SK-N-SH (cell line): Measurements from ENCODE around the gene TRAK1. TPM values are rescaled to one million over a fixed set of nuclear protein-coding genes. Genes with fewer than 3 reads are reported as not detected.

ENCODE experiments used
- CTCF ChIA-PET: fragments of 300-600, 350-600 bp; formaldehyde crosslinking; extraction: SDS; loops from one replicate; lab custom pipeline; 2021; lab: Yijun Ruan, JAX
- POLR2A ChIA-PET: fragments of 350-600 bp; sonication (Branson Sonifier 250); formaldehyde crosslinking; extraction: SDS; loops from one replicate; lab custom pipeline; 2020; ENCODE audit warnings: antibody characterized with exemption, inconsistent platforms; lab: Yijun Ruan, JAX
- DNase-seq: peaks from one replicate; pipeline ENCODE4 v3.0.0; 2012
- H2AFZ ChIP-seq: fragments of 200-600 bp; sonication (generic); 2 replicates; pipeline ENCODE4 v1.8.1; 2016; ENCODE audit warnings: antibody characterized with exemption, mild to moderate bottlenecking, low read depth
- H3F3A ChIP-seq: fragments of 200-600 bp; sonication (generic); replicated peaks from 2 replicates; pipeline ENCODE3; 2016; ENCODE audit warnings: antibody characterized with exemption, mild to moderate bottlenecking; ENCODE audit not compliant: insufficient read depth
- H3K27ac ChIP-seq, 2 experiments: fragments of 200-500 bp in 1 of 2; fragments of 200-600 bp in 1 of 2; sonication (Bioruptor generic) in 1 of 2; sonication (generic), shearing (Covaris generic) in 1 of 2; 2 replicates each; pipeline versions ENCODE4 v1.5.1 to v1.6.1; 2014 to 2016; ENCODE audit warnings: low read depth in 2 of 2, inconsistent platforms in 1 of 2, low read length in 1 of 2, mild to moderate bottlenecking in 1 of 2, mixed read lengths in 1 of 2
- H3K27me3 ChIP-seq: fragments of 200-600 bp; sonication (generic), shearing (Covaris generic); 2 replicates; pipeline ENCODE4 v1.6.1; 2016; ENCODE audit warnings: mixed run types; ENCODE audit not compliant: insufficient read depth
- H3K36me3 ChIP-seq, 2 experiments: fragments of 200-500 bp in 1 of 2; fragments of 200-600 bp in 1 of 2; sonication (Bioruptor generic) in 1 of 2; sonication (generic) in 1 of 2; replicated peaks in 1 of 2; 2 replicates each; pipeline versions ENCODE3 to v1.5.1; 2014 to 2016; ENCODE audit warnings: low read length in 1 of 2, mild to moderate bottlenecking in 1 of 2; ENCODE audit not compliant: insufficient read depth in 2 of 2, control insufficient read depth in 1 of 2
- H3K4me1 ChIP-seq, 2 experiments: fragments of 200-500 bp in 1 of 2; fragments of 200-600 bp in 1 of 2; sonication (Bioruptor generic) in 1 of 2; sonication (generic), shearing (Covaris generic) in 1 of 2; 2 replicates each; pipeline versions ENCODE4 v1.5.1 to v1.6.1; 2014 to 2016; ENCODE audit warnings: low read depth in 1 of 2, low read length in 1 of 2, mixed run types in 1 of 2; ENCODE audit not compliant: insufficient read depth in 2 of 2, control insufficient read depth in 1 of 2
- H3K4me2 ChIP-seq: fragments of 200-600 bp; sonication (generic), shearing (Covaris generic); 2 replicates; pipeline ENCODE4 v1.6.1; 2017; ENCODE audit warnings: mixed run types
- H3K4me3 ChIP-seq, 2 experiments: fragments of 200-500 bp in 1 of 2; fragments of 200-600 bp in 1 of 2; sonication (Bioruptor generic) in 1 of 2; sonication (generic), shearing (Covaris generic) in 1 of 2; 2 replicates each; pipeline versions ENCODE4 v1.5.1 to v1.8.1; 2014 to 2016; ENCODE audit warnings: low read depth in 2 of 2, inconsistent platforms in 1 of 2, low read length in 1 of 2, mild to moderate bottlenecking in 1 of 2, mixed read lengths in 1 of 2, moderate library complexity in 1 of 2
- H3K79me2 ChIP-seq: fragments of 200-600 bp; sonication (generic); 2 replicates; pipeline ENCODE4 v1.8.1; 2017; ENCODE audit warnings: mild to moderate bottlenecking; ENCODE audit not compliant: insufficient read depth
- H3K9ac ChIP-seq: fragments of 200-600 bp; sonication (generic); 2 replicates; pipeline ENCODE4 v1.6.1; 2017; ENCODE audit warnings: mixed run types
- H3K9me2 ChIP-seq: fragments of 200-600 bp; sonication (generic); 2 replicates; pipeline ENCODE4 v1.6.1; 2017; ENCODE audit warnings: mixed run types
- H3K9me3 ChIP-seq: fragments of 200-600 bp; sonication (generic); 2 replicates; pipeline ENCODE4 v1.6.1; 2017; ENCODE audit warnings: mixed run types, mild to moderate bottlenecking, moderate library complexity
- H4K20me1 ChIP-seq: fragments of 200-600 bp; sonication (generic); 2 replicates; pipeline ENCODE4 v1.6.1; 2017; ENCODE audit warnings: mild to moderate bottlenecking, mixed run types; ENCODE audit not compliant: insufficient read depth
- CHD2 ChIP-seq: fragments of 150-350 bp; IDR thresholded peaks from 2 replicates; pipeline ENCODE4 v1.6.1; 2018; ENCODE audit warnings: low read length; ENCODE audit not compliant: partially characterized antibody
- ELF1 ChIP-seq: IDR thresholded peaks from 2 replicates; pipeline ENCODE4 v1.4.0; 2012
- EZH2phosphoT487 ChIP-seq: fragments of 200-600 bp; sonication (generic); IDR thresholded peaks from 2 replicates; pipeline ENCODE4 v1.6.1; 2017; ENCODE audit warnings: low read depth, mixed run types, mild to moderate bottlenecking, antibody characterized with exemption, moderate library complexity, borderline replicate concordance
- FOXJ3 ChIP-seq: sonication (generic); formaldehyde crosslinking; IDR thresholded peaks from 2 replicates; pipeline ENCODE4 v1.5.1; 2020; ENCODE audit warnings: mild to moderate bottlenecking, missing genetic modification reagents
- FOXM1 ChIP-seq: IDR thresholded peaks from 2 replicates; pipeline ENCODE4 v1.4.0; 2012; ENCODE audit warnings: low read depth, mild to moderate bottlenecking
- GABPA ChIP-seq: IDR thresholded peaks from 2 replicates; pipeline ENCODE4 v1.4.0; 2012; ENCODE audit warnings: low read depth, mild to moderate bottlenecking
- MXI1 ChIP-seq: IDR thresholded peaks from 2 replicates; pipeline ENCODE4 v1.6.1; 2012; ENCODE audit warnings: mild to moderate bottlenecking, low read depth, low read length, improper control_type of control experiment
- NFIC ChIP-seq: IDR thresholded peaks from 2 replicates; pipeline ENCODE4 v1.4.0; 2012; ENCODE audit warnings: borderline replicate concordance
- RCOR1 ChIP-seq: fragments of 150-350 bp; IDR thresholded peaks from 2 replicates; pipeline ENCODE4 v1.6.1; 2017; ENCODE audit warnings: antibody characterized with exemption, low read length
- RXRA ChIP-seq: IDR thresholded peaks from 2 replicates; pipeline ENCODE4 v1.4.0; 2012; ENCODE audit warnings: low read depth, mild to moderate bottlenecking, borderline replicate concordance
- SIN3A ChIP-seq: IDR thresholded peaks from 2 replicates; pipeline ENCODE4 v1.6.1; 2012; ENCODE audit warnings: low read depth, mild to moderate bottlenecking, low read length, moderate library complexity, borderline replicate concordance
- TEAD4 ChIP-seq: IDR thresholded peaks from 2 replicates; pipeline ENCODE4 v1.4.0; 2012; ENCODE audit warnings: mild to moderate bottlenecking, borderline replicate concordance; ENCODE audit not compliant: insufficient read depth
- YY1 ChIP-seq: IDR thresholded peaks from 2 replicates; pipeline ENCODE4 v1.4.0; 2012; ENCODE audit warnings: low read depth, mild to moderate bottlenecking
- WGBS: methylation state at CpG from one replicate; pipeline ENCODE4 v1.1.6; 2017; ENCODE audit warnings: low lambda C conversion rate; 5-methylcytosine and 5-hydroxymethylcytosine counted together
- polyA plus RNA-seq, 3 experiments: library from polyadenylated mRNA; depleted of rRNA; stranded (reverse); fragments of >200 nt; gene quantifications; 2 replicates each; pipeline ENCODE4 v1.2.3, GENCODE V29; 2012
- TF ChIP-seq, protein P1 (sequence below): IDR thresholded peaks from 2 replicates; pipeline ENCODE4 v1.4.0; 2012; ENCODE audit warnings: low read depth, borderline replicate concordance
- TF ChIP-seq, protein P2 (sequence below): IDR thresholded peaks from 2 replicates; pipeline ENCODE4 v1.4.0; 2012; ENCODE audit warnings: low read depth, borderline replicate concordance
- TF ChIP-seq, protein P3 (sequence below): fragments of 150-350 bp; IDR thresholded peaks from 2 replicates; pipeline ENCODE4 v1.6.1; 2016; ENCODE audit warnings: mild to moderate bottlenecking, low read depth, low read length

TRAK1 gene
- polyA plus RNA-seq, 1 of the 3 experiments (the other 2 are of a cell fraction): 12.5 TPM

DNA sequence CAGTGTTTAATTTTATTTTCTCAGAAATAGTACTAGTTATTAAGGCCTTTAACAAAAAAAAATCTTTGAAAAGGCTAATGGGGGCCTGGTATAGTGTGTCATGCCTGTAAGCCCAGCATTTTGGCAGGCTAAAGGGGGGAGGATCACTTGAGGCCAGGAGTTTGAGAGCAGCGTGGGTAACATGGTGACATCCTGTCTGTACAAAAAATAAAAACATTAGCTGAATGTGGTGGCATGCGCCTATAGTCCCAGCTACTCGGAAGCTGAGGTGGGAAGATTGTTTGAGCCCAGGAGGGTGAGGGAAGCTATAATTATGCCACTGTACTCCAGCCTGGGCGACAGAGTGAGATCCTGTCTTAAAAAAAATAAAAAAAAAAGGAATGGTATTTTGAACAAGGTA lies 61.9 kb downstream of the TRAK1 start (continued):
- TF ChIP-seq, protein P1, sequence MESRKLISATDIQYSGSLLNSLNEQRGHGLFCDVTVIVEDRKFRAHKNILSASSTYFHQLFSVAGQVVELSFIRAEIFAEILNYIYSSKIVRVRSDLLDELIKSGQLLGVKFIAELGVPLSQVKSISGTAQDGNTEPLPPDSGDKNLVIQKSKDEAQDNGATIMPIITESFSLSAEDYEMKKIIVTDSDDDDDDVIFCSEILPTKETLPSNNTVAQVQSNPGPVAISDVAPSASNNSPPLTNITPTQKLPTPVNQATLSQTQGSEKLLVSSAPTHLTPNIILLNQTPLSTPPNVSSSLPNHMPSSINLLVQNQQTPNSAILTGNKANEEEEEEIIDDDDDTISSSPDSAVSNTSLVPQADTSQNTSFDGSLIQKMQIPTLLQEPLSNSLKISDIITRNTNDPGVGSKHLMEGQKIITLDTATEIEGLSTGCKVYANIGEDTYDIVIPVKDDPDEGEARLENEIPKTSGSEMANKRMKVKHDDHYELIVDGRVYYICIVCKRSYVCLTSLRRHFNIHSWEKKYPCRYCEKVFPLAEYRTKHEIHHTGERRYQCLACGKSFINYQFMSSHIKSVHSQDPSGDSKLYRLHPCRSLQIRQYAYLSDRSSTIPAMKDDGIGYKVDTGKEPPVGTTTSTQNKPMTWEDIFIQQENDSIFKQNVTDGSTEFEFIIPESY: no peak

DNA sequence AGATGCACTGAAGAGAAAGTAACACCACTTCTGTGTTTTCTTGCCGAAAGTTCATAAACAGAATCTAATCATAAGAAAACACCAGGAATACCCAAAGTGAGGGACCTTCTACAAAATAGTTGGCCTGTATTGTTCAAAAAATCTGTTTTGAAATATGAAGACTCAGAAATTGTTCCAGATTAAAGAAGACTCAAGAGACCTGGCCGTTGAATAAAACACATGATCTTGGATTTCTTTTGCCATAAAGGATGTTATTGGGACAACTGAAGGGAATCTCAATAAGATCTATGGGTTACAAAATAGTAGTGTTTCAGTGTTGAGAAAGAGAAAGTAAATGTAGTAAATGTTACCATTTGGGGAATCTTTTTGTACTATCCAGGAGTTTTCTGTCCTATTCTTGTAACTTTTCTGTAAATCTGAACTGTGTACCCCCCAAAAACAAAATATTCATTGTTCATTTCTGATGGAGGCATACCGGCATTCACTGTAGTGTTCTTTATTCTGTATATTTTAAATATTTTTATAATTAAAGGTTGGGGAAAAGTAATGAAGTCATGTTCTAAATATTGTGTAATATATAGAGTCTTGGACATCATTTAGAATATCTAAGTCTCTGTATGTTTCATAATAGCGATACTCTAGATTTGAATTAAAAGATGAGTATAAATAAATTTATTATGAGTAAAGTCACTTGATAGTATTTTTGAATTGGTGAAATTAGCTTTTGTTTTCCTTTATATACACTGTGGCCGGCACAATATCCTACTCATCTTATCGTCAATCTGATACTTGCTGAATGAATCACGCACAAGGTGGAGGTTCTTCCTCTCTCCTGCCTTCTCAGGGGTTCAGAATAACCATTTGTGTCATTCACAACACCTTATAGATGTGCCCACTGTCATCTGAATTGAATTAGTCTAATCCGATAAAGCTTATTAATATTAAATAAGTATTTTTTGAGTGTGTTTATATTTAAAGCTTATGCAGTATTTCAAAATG lies 66.7 kb downstream of the TRAK1 start:
- Histone ChIP-seq H3K9me3 (no peaks in the 10 kb centered on the region), H3K9ac (no peak overlapping the region), H3K4me2 (no peak overlapping the region), H3K4me3 (no peak overlapping the region), H3K27ac (no peak overlapping the region), H4K20me1 (no peaks in the 10 kb centered on the region), H3K9me2 (no peaks in the 10 kb centered on the region), H3K27me3 (no peaks in the 10 kb centered on the region), H3K36me3 (no peaks in the 10 kb centered on the region), H3K4me1 (peaks cover 3 to 30% of the 10 kb centered on the region in 2 experiments; a peak in 3 of 4 replicates), H3K79me2 (no peaks in the 10 kb centered on the region; the same call in 1 of the 2 replicates), H2AFZ (no peak overlapping the region), H3F3A (peaks cover 7% of the 10 kb centered on the region)
- WGBS: 75% methylated on average over 8 of the region's 8 CpGs
- TF ChIP-seq EZH2phosphoT487 (no peak), RXRA (no peak), FOXM1 (no peak), SIN3A (no peak), GABPA (no peak), FOXJ3 (CRISPR knock-in tag) (no peak), RCOR1 (no peak), NFIC (no peak), TEAD4 (no peak), YY1 (no peak), ELF1 (no peak), MXI1 (no peak), CHD2 (no peak)
- TF ChIP-seq, protein P2, sequence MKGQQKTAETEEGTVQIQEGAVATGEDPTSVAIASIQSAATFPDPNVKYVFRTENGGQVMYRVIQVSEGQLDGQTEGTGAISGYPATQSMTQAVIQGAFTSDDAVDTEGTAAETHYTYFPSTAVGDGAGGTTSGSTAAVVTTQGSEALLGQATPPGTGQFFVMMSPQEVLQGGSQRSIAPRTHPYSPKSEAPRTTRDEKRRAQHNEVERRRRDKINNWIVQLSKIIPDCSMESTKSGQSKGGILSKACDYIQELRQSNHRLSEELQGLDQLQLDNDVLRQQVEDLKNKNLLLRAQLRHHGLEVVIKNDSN: no peak
- TF ChIP-seq, protein P3, sequence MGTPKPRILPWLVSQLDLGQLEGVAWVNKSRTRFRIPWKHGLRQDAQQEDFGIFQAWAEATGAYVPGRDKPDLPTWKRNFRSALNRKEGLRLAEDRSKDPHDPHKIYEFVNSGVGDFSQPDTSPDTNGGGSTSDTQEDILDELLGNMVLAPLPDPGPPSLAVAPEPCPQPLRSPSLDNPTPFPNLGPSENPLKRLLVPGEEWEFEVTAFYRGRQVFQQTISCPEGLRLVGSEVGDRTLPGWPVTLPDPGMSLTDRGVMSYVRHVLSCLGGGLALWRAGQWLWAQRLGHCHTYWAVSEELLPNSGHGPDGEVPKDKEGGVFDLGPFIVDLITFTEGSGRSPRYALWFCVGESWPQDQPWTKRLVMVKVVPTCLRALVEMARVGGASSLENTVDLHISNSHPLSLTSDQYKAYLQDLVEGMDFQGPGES: no peak
- CTCF ChIA-PET: interaction anchor here (0.6 to 2.8 kb wide), 4 partner anchors 20 to 58 kb away, joined by 3 to 11 read pairs (median 7); no protein-coding TSS in a partner anchor
- POLR2A ChIA-PET: no interaction called here
- DNase-seq: no peak
